ENCODE measurements around the gene TOP2A. TPM values are rescaled to one million over a fixed set of nuclear protein-coding genes. Genes with fewer than 3 reads are reported as not detected.

Gene TOP2A
- total RNA-seq, 2 experiments from 2014 or later = 504 to 522 TPM

DNA sequence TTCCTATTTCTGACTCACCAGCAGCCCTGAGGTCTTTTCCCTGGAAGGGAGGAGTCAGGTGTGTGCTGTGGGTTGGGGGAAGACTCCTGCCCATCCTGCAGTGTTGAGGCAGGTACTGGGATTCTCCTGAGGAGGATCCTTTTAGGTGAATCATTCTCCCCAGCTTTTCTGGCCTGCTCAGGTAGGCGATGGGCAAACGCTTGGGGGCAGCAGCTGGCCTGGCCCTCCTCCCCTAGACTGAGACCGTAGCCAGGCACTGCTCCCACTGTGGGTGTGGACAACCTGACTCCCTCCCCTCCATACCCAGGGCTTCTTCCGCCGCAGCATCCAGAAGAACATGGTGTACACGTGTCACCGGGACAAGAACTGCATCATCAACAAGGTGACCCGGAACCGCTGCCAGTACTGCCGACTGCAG lies 68.2 kb downstream of the TOP2A start:
- ChIA-PET CTCF (no interaction called here), POLR2A (no interaction called here)
- no peak for DNase-seq
- no peak overlapping the region for H3K4me3 Mint-ChIP-seq
- H3K27me3 Mint-ChIP-seq = no peaks in the 10 kb centered on the region
- peaks cover 31% of the 10 kb centered on the region for H3K36me3 Mint-ChIP-seq (ENCODE audit: low read depth)
- H3K9me3 Mint-ChIP-seq = no peaks in the 10 kb centered on the region
- no peak overlapping the region for H3K27ac Mint-ChIP-seq
- H3K4me1 Mint-ChIP-seq = peaks cover 72% of the 10 kb centered on the region

DNA sequence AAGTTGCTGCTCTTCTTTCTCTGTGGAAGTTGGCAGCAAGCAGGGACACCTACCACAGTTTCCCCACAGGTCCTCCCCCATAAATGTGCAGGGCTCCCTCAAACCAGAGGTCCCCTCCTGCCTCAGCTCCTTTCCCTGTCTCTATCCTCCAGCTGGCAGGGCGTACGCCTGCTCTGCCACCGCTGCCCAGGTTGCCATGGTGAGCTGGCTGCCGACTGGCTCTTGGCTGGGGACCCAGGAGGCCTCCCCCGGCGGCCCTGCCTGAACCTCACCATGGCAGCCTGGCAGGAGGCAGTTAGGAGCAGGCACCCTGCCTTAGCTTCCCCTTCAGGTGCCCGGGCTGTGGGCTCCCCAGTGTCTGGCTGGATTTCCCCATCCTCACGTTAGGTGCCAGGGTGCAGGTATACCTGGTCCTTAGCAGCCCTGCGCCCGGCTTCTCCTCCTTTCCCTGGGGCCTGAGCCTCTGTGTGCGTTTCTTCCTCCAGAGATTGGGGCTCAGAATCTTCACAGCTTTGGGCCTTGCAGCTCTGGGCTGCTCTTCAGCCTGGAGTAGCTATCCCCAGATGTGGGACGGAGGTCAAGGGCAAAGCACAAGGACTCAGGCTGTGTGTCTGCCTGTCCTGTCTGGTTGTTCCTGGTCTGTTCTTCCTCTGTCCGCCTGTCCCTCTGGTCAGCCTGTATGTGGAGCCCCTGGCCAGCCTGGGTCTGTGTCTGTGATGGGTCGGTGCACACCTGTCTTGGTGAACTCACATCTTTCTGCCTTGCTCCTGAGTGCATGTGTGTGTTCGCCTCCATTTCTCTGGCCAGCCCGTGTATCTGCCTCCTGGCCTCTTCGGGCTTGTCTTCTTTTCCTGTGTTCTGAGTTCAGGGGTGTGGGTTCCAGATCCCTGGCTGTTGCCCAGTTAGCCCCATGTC lies 68.9 kb downstream of the TOP2A start:
- ChIA-PET CTCF (interaction anchor here (1.1 kb wide), 2 partner anchors 9 to 46 kb away, joined by 3 to 4 read pairs; no protein-coding TSS in a partner anchor), POLR2A (no interaction called here)
- Mint-ChIP-seq H3K9me3 (no peaks in the 10 kb centered on the region), H3K27ac (peak overlapping the region; percentile 1), H3K4me3 (no peak overlapping the region), H3K27me3 (no peaks in the 10 kb centered on the region), H3K36me3 (ENCODE audit: low read depth) (peaks cover 34% of the 10 kb centered on the region), H3K4me1 (peaks cover 76% of the 10 kb centered on the region)
- DNase-seq = no peak

DNA sequence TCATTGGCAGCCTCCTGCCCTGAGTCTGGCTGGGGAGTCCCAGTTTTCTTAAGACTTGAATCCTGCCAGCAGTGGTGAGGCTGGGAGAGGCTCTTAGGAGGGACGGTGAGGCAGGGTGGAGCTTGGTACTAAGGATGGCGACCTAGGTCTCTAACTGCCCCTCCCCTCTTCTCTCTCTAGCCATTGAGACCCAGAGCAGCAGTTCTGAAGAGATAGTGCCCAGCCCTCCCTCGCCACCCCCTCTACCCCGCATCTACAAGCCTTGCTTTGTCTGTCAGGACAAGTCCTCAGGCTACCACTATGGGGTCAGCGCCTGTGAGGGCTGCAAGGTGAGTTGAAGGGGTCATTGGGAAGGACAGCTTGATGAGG lies 69.6 kb downstream of the TOP2A start:
- H3K27ac Mint-ChIP-seq = peak overlapping the region; percentile 19
- CTCF ChIA-PET = interaction anchor here (0.8 to 1.1 kb wide), 3 partner anchors 10 to 51 kb away, joined by 3 to 4 read pairs (median 3); no protein-coding TSS in a partner anchor
- peaks cover 79% of the 10 kb centered on the region for H3K4me1 Mint-ChIP-seq
- H3K4me3 Mint-ChIP-seq = no peak overlapping the region
- no peaks in the 10 kb centered on the region for H3K27me3 Mint-ChIP-seq
- no peaks in the 10 kb centered on the region for H3K9me3 Mint-ChIP-seq
- POLR2A ChIA-PET = no interaction called here
- DNase-seq = no peak
- H3K36me3 Mint-ChIP-seq (ENCODE audit: low read depth) = peaks cover 32% of the 10 kb centered on the region

DNA sequence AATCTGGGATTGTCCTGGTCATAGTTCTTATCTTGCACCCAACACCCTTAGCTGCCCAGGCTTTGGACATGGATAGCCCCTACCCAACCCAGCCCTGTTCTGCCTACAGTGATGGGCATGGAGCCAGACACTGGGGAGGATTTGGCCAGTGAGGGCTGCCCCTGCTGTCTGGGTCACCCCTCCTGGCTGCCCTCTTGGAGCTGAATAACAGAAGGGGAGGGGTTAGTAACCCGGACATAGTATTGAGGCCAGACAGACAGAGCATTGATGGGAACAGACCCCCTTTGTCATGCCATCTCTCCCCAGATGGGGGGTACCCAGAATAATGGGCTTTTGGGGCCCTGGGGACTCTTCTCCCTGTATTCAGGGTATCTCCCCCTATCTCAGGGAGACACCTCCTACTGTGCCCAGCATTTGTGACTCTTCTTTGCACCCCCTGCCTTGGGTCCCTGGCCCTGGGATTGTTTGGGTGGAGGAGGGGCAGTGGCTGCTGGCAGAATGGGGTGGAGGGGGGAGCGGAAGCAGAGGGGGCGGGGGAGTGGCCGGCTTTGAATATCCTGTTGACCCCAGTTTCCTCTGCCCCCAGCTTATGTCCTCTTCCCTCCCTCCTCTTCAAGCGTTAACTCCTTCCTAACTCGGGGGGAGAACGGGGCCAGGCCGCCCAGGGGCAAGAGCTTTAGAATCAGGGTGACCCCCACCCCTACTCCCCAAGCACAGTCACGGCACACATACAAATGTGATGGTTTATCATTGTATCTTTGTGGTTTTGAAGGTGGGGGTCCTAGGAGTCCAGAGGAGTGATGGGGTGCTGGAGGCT lies 70.2 kb downstream of the TOP2A start:
- no peaks in the 10 kb centered on the region for H3K9me3 Mint-ChIP-seq
- H3K4me1 Mint-ChIP-seq = peaks cover 78% of the 10 kb centered on the region
- H3K4me3 Mint-ChIP-seq = no peak overlapping the region
- H3K27ac Mint-ChIP-seq = peak overlapping the region; percentile 19
- peaks cover 32% of the 10 kb centered on the region for H3K36me3 Mint-ChIP-seq (ENCODE audit: low read depth)
- H3K27me3 Mint-ChIP-seq = no peaks in the 10 kb centered on the region
- DNase-seq = no peak
- ChIA-PET CTCF (interaction anchor here (0.8 kb wide), 1 partner anchor 50 kb away, joined by 3 read pairs; no protein-coding TSS in a partner anchor), POLR2A (no interaction called here)

DNA sequence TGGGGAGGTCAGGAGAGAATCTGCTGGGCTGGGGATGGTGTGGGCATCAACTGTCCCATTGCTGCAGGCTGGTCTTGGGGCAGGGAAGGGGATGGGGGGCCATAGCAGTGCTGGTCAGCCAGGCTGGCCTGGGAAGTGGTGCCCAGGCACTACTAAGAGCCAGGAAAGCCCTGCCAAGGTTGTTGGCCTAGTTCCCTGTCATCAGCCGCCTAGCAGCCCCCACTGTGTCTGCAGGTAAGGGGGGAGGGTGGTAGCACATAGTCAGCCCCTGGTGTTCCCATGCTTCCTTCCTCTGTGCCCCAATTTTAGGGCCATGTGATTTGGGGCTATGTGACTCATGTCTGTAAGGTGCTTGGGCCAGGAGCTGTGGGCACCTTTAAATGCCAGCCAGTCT lies 70.9 kb downstream of the TOP2A start:
- no peak overlapping the region for H3K27ac Mint-ChIP-seq
- H3K9me3 Mint-ChIP-seq = no peaks in the 10 kb centered on the region
- peaks cover 74% of the 10 kb centered on the region for H3K4me1 Mint-ChIP-seq
- H3K4me3 Mint-ChIP-seq = no peak overlapping the region
- no peak for DNase-seq
- ChIA-PET CTCF (interaction anchor here (2.4 kb wide), 1 partner anchor 186 kb away, joined by 9 read pairs; no protein-coding TSS in a partner anchor), POLR2A (no interaction called here)
- H3K36me3 Mint-ChIP-seq (ENCODE audit: low read depth) = peaks cover 27% of the 10 kb centered on the region
- no peaks in the 10 kb centered on the region for H3K27me3 Mint-ChIP-seq

DNA sequence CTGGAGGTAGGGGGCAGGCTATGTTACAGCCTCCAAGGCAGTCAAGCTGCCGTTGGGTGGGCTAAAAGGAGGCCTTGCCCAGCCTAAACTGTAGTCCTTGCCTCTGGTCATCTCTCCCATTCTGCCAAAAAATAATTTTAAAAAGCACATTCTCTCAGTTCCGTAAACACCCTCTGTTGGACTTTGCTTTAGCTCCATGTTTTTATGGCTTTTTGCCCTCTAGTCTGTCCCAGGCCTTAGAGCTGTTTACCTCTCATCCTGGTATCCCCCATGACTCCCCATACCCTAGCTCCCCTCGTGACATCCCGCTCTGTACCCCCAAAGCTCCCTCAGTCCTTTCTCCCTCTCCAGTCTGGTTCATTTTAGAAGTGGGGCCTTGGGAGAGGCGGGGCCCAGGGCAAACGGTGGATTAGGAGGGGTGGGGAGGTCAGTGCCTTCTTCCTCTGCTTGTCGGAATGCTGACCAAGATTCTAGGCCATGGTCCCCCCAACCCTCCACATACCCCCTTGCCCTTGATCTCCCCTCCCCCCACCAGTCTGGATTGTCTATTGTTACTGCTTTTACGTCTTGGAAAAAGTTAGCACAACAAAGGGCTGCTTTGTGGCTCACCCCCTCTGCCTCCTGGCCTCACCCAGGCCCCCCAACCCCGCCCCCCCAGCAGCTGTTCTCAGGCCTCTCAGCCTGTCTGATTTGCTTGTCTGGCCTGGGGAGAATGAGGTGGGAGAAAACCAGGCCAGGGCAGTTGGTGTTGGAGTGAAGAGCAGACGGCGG lies 71.5 kb downstream of the TOP2A start:
- no peaks in the 10 kb centered on the region for H3K27me3 Mint-ChIP-seq
- H3K4me1 Mint-ChIP-seq = peaks cover 72% of the 10 kb centered on the region
- H3K27ac Mint-ChIP-seq = peak overlapping the region; percentile 71
- ChIA-PET CTCF (interaction anchor here (1.1 to 3.5 kb wide), 5 partner anchors 9 to 214 kb away, joined by 3 to 19 read pairs (median 6); no protein-coding TSS in a partner anchor), POLR2A (no interaction called here)
- H3K36me3 Mint-ChIP-seq (ENCODE audit: low read depth) = peaks cover 28% of the 10 kb centered on the region
- no peak overlapping the region for H3K4me3 Mint-ChIP-seq
- H3K9me3 Mint-ChIP-seq = no peaks in the 10 kb centered on the region
- no peak for DNase-seq

DNA sequence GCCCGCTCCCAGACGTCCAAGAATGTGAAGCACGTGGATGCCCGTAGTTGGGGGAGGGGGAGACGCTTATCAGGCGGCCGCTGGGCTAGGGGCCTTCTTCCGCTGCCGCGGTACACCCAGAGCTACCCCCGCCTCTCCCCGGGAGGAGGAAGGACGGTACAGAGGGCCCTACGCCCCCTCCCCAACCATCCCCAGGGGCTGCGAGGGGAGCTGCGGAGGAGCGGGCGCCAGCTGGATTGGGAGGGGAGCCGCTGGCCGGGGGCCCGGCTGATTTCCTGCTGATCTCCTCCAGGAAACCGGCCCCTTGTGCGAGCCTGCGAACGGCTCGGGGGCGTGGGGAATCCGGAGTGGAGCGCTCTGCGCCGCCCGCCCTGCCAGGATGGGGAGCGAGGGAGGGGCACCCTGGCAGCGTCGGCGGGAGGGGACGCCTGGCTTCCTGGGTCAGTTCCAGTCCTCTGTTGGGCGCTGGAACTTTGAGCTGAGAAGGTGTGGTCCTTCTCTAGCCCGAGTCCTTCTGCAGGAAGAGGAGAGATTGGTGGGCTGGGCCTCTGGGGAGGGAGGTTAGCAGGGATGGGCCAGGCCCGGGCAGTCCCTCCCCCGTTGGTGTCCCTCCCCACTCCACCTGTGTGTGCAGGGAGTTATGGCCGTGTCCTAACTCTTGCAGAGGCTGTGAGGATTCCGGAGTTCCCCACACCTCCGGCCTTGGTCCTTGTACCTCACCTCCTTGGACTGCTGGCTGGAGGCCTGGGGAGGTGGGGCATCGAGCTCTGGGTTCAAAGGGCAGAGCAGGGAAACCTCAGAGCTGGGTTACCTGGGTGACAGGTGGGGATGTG lies 72.3 kb downstream of the TOP2A start:
- Mint-ChIP-seq H3K4me1 (peaks cover 80% of the 10 kb centered on the region), H3K9me3 (no peaks in the 10 kb centered on the region), H3K36me3 (ENCODE audit: low read depth) (peaks cover 34% of the 10 kb centered on the region), H3K27ac (peak overlapping the region; percentile 80), H3K4me3 (peak overlapping the region; percentile 11), H3K27me3 (no peaks in the 10 kb centered on the region)
- ChIA-PET CTCF (interaction anchor here (1.1 to 3.5 kb wide), 8 partner anchors 9 to 215 kb away, joined by 3 to 19 read pairs (median 6); no protein-coding TSS in a partner anchor), POLR2A (no interaction called here)
- DNase-seq = peak; percentile 28

DNA sequence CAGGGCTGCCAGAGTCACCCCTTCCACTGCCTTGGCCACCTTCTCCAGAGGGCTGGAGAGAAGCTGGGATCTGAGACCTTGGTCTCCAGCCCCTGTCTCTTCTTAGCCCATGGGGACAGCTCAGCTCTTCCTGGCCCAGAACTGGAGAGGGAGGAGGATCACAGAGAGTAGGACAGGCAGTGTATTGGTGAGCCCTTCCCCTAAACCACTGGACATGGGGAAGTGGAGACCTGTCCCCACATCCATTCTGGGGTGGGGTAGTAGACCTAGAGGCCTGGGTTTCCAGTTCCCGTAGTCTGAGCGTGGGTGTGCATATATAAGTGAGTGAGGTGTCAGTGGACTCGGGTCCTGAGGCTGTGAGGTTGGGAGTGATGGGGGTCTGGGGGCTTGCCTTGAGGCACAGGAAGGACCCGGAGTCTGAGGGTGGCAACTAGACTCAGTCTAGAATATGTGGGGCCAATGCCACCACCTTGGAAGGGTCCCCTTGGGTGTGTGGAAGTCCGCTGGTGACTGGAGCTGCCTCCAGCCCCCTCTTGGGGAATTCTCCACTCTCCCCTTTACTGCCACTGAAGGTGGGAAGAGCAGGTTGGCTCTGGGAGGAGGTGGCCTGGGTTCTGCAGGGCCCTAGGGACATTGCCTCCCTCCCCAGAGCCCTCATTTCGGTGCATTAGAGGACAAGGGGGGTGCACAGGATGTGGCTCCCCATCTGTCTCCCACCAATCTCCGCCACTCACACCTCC lies 73.1 kb downstream of the TOP2A start:
- H3K36me3 Mint-ChIP-seq (ENCODE audit: low read depth) = peaks cover 34% of the 10 kb centered on the region
- H3K4me1 Mint-ChIP-seq = peaks cover 83% of the 10 kb centered on the region
- no peak for DNase-seq
- peak overlapping the region; percentile 62 for H3K27ac Mint-ChIP-seq
- CTCF ChIA-PET = interaction anchor here (0.5 to 3.5 kb wide), 9 partner anchors 10 to 425 kb away, joined by 3 to 19 read pairs (median 5); no protein-coding TSS in a partner anchor
- peak overlapping the region; percentile 11 for H3K4me3 Mint-ChIP-seq
- no peaks in the 10 kb centered on the region for H3K27me3 Mint-ChIP-seq
- POLR2A ChIA-PET = interaction anchor here (0.6 kb wide), 1 partner anchor 39 kb away, joined by 5 read pairs; no protein-coding TSS in a partner anchor
- no peaks in the 10 kb centered on the region for H3K9me3 Mint-ChIP-seq

DNA sequence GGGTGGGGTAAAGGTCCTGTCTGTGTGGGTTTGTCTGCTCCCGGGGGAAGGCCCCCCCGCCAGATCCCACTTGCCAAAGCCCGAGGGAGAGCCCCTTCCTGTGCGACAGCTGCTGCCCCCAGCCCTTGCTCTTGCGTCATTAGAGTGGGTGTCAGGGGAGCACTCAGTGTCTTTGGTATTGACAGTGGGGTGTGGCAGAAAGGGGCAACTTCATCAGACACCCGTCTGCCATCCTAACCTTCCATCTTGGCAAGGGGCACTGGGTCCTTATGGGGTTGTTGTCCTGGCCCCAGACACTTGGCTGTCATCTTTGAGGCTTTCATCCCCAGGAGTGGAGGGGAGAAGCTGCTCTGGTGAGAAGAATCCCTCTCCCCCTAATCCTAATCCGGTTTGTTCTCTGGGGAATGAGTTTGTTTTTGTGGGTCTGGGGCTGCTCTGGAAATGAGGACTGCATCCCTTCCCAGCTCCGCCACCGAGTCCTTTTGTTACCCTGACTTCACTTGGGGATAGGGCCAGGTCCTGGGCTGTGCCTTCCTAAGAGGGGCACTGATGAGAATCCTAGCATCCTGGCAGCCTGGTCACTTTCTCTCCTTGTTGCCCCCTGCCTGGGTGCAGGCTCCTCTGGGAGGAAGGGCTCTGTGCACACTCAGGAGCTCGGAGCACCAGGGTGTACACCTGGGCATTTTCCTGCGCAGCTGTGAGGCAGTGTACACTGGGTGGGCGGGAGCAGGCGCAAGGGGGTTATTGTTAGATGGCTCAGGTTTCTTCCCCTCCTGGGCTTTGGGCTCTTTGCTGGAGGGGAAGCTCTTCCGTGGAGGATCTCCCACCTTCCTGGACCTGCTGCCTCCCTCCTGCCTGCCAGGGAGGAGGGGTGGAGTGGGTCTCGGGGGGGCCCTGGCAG lies 74.2 kb downstream of the TOP2A start:
- H3K4me3 Mint-ChIP-seq = peak overlapping the region; percentile 53
- no peak for DNase-seq
- no peaks in the 10 kb centered on the region for H3K27me3 Mint-ChIP-seq
- peaks cover 35% of the 10 kb centered on the region for H3K36me3 Mint-ChIP-seq (ENCODE audit: low read depth)
- H3K27ac Mint-ChIP-seq = no peak overlapping the region
- no peaks in the 10 kb centered on the region for H3K9me3 Mint-ChIP-seq
- H3K4me1 Mint-ChIP-seq = peaks cover 83% of the 10 kb centered on the region
- ChIA-PET POLR2A (no interaction called here), CTCF (interaction anchor here (0.8 to 3.5 kb wide), 5 partner anchors 11 to 52 kb away, joined by 3 to 19 read pairs (median 5); no protein-coding TSS in a partner anchor)

DNA sequence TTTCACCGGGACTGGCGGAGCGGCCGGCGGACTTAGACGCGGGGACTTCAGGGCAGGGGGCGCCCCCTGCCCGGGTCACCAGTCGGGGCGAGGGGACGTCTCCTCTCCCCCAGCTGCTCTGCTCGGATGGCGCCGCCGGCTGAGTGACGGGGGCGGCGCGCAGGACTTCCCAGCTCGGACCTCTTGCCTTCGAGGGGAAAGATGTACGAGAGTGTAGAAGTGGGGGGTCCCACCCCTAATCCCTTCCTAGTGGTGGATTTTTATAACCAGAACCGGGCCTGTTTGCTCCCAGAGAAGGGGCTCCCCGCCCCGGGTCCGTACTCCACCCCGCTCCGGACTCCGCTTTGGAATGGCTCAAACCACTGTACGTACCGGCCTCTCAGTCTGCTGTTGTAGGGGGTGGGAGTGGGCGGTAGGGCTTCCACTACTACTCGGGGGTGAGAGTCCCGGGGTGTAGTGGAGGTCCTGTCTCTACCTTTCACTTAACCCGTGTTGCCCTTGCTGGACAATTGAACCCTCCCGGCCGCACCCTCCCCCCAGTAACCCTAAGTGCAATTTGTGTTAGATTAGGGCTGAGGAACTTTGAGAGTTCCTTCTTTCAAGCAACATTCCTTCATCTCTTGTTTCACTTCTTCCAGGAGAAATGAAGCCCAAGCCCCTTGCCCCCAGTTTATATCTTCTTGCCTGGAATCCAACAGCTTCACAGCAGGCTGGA lies 75.0 kb downstream of the TOP2A start:
- ChIA-PET CTCF (interaction anchor here (3.2 to 4.6 kb wide), 3 partner anchors 11 to 16 kb away, joined by 16 to 23 read pairs (median 19); no protein-coding TSS in a partner anchor), POLR2A (no interaction called here)
- Mint-ChIP-seq H3K27ac (peak overlapping the region; percentile 60), H3K27me3 (no peaks in the 10 kb centered on the region), H3K4me1 (peaks cover 84% of the 10 kb centered on the region), H3K4me3 (peak overlapping the region; percentile 53), H3K9me3 (no peaks in the 10 kb centered on the region), H3K36me3 (ENCODE audit: low read depth) (peaks cover 42% of the 10 kb centered on the region)
- DNase-seq = no peak
